WTC11 (cell line): ENCODE data around the gene P3R3URF. TPM values are rescaled to one million over a fixed set of nuclear protein-coding genes. Genes with fewer than 3 reads are reported as not detected.

Experiments used
- ATAC-seq: fragments of 200-7000 bp; cut with Tn5 transposase; 2 replicates; pipeline ENCODE4 v1.10.0; 2021; ENCODE audit warnings: mild to moderate bottlenecking, moderate library complexity
- CTCF ChIA-PET: fragments of 300-600 bp; sonication (Branson Sonifier 250); formaldehyde crosslinking; loops from one replicate; lab custom pipeline; 2021; ENCODE audit warnings: antibody characterized with exemption; lab: Charles Lee
- POLR2A ChIA-PET: fragments of 350-600 bp; sonication (Branson Sonifier 250); formaldehyde crosslinking; loops from one replicate; lab custom pipeline; 2021; ENCODE audit warnings: antibody characterized with exemption; lab: Charles Lee
- DNase-seq: peaks from one replicate; pipeline ENCODE4 v3.0.0; 2021; ENCODE audit warnings: low spot score
- H3K27ac Mint-ChIP-seq: 2 replicates; pipeline ENCODE4 v1.8.0; 2021; ENCODE audit warnings: mixed read lengths
- H3K27me3 Mint-ChIP-seq: 2 replicates; pipeline ENCODE4 v1.8.0; 2021; ENCODE audit warnings: low read depth, mild to moderate bottlenecking, moderate library complexity, mixed read lengths
- H3K36me3 Mint-ChIP-seq: 2 replicates; pipeline ENCODE4 v1.8.0; 2021; ENCODE audit warnings: mixed read lengths
- H3K4me1 Mint-ChIP-seq: 2 replicates; pipeline ENCODE4 v1.8.0; 2022; ENCODE audit warnings: mixed read lengths
- H3K4me3 Mint-ChIP-seq: 2 replicates; pipeline ENCODE4 v1.8.0; 2021; ENCODE audit warnings: mild to moderate bottlenecking, moderate library complexity, mixed read lengths
- H3K9me3 Mint-ChIP-seq: 2 replicates; pipeline ENCODE4 v1.8.0; 2021; ENCODE audit warnings: mixed read lengths
- ATF1 ChIP-seq: sonication (generic); formaldehyde crosslinking; IDR thresholded peaks from 2 replicates; pipeline ENCODE4 v1.8.1; 2023; ENCODE audit warnings: mild to moderate bottlenecking, moderate library complexity, missing genetic modification reagents
- ELF4 ChIP-seq: sonication (generic); formaldehyde crosslinking; IDR thresholded peaks from 2 replicates; pipeline ENCODE4 v1.8.1; 2022; ENCODE audit warnings: low read depth, mild to moderate bottlenecking, moderate library complexity, missing genetic modification reagents
- EMX1 ChIP-seq: fragments of 250-450 bp; sonication (Bioruptor Pico); IDR thresholded peaks from 2 replicates; pipeline ENCODE4 v1.8.0; 2021; ENCODE audit warnings: mild to moderate bottlenecking
- ESRRA ChIP-seq: sonication (generic); formaldehyde crosslinking; IDR thresholded peaks from 2 replicates; pipeline ENCODE4 v1.8.1; 2022; ENCODE audit warnings: mild to moderate bottlenecking, missing genetic modification reagents, borderline replicate concordance
- FOXK1 ChIP-seq: sonication (generic); formaldehyde crosslinking; IDR thresholded peaks from 2 replicates; pipeline ENCODE4 v1.8.0; 2022; ENCODE audit warnings: mild to moderate bottlenecking, moderate library complexity, missing genetic modification reagents
- KAT7 ChIP-seq: sonication (generic); formaldehyde crosslinking; IDR thresholded peaks from 2 replicates; pipeline ENCODE4 v1.8.1; 2023; ENCODE audit warnings: missing genetic modification reagents, mild to moderate bottlenecking, borderline replicate concordance
- MAX ChIP-seq: sonication (generic); formaldehyde crosslinking; IDR thresholded peaks from 2 replicates; pipeline ENCODE4 v1.8.0; 2022; ENCODE audit warnings: mild to moderate bottlenecking, missing genetic modification reagents
- MLX ChIP-seq: sonication (generic); formaldehyde crosslinking; IDR thresholded peaks from 2 replicates; pipeline ENCODE4 v1.8.1; 2023; ENCODE audit warnings: mild to moderate bottlenecking, missing genetic modification reagents, moderate library complexity
- RORB ChIP-seq: fragments of 250-450 bp; sonication (Bioruptor Pico); IDR thresholded peaks from 2 replicates; pipeline ENCODE4 v1.9.0; 2021; ENCODE audit warnings: mild to moderate bottlenecking
- SMAD3 ChIP-seq: sonication (generic); formaldehyde crosslinking; IDR thresholded peaks from 2 replicates; pipeline ENCODE4 v1.8.0; 2022; ENCODE audit warnings: missing genetic modification reagents, mild to moderate bottlenecking, borderline replicate concordance
- SMAD4 ChIP-seq: sonication (generic); formaldehyde crosslinking; IDR thresholded peaks from 2 replicates; pipeline ENCODE4 v1.8.0; 2022; ENCODE audit warnings: mild to moderate bottlenecking, missing genetic modification reagents
- SOX15 ChIP-seq: fragments of 250-450 bp; sonication (Bioruptor Pico); IDR thresholded peaks from 2 replicates; pipeline ENCODE4 v1.9.0; 2021; ENCODE audit warnings: mild to moderate bottlenecking
- STAT6 ChIP-seq: sonication (generic); formaldehyde crosslinking; conservative IDR thresholded peaks from 2 replicates; pipeline ENCODE4 v1.8.1; 2023; ENCODE audit warnings: mild to moderate bottlenecking, low read depth, missing genetic modification reagents, moderate library complexity
- TP53 ChIP-seq: sonication (generic); formaldehyde crosslinking; IDR thresholded peaks from 2 replicates; pipeline ENCODE4 v1.8.1; 2023; ENCODE audit warnings: mild to moderate bottlenecking, missing genetic modification reagents
- ZNF416 ChIP-seq: fragments of 250-450 bp; sonication (Bioruptor Pico); IDR thresholded peaks from 2 replicates; pipeline ENCODE4 v1.9.0; 2021; ENCODE audit warnings: mild to moderate bottlenecking, inconsistent platforms
- ZNF423 ChIP-seq: fragments of 250-450 bp; sonication (Bioruptor Pico); IDR thresholded peaks from 2 replicates; pipeline ENCODE4 v2.1.2; 2022; ENCODE audit warnings: mild to moderate bottlenecking, moderate library complexity
- total RNA-seq: library from RNA; stranded (reverse); gene quantifications from 3 replicates; pipeline ENCODE4 v1.2.3, GENCODE V29; 2021
- TF ChIP-seq, protein P1 (sequence below): sonication (generic); formaldehyde crosslinking; IDR thresholded peaks from 2 replicates; pipeline ENCODE4 v1.8.1; 2022; ENCODE audit warnings: missing genetic modification reagents, borderline replicate concordance
- TF ChIP-seq, protein P2 (sequence below): sonication (generic); formaldehyde crosslinking; IDR thresholded peaks from 2 replicates; pipeline ENCODE4 v1.8.0; 2022; ENCODE audit warnings: missing genetic modification reagents

P3R3URF gene
- total RNA-seq, 1 experiment from 2014 or later = not detected

DNA sequence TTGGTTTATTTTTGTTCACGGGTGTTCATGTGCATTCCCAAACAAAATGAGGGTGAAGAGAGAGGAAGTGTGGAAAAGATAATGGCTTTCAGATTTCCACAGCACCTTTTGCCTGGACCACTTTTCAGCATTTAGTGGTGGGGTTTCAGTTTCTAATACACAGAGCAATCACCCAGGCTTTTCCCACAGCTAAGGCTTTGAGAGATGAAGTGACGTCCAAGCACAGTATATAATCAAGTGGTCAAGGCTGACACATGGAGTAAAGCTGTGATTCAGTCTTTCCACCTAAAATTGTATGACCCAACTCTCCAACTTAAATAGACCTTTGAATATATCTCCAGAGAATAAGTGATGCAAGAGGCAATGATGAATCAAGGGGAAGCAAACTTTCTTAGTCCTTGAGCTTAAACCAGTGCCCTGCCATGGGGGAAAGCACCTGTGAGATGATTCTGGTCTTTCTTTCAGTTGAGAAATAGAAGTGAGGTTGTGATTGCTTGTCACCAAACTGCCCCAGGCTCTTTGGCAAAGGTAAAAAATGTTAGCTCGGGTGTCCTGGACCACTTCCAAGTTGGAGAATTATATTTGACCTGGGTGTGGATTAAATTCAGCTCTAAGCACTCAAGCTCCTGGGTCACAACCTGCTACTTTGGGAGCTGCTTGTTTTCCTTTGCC lies 41.5 kb downstream of the P3R3URF start:
- H3K27ac Mint-ChIP-seq = no peak overlapping the region
- no peak overlapping the region for H3K4me3 Mint-ChIP-seq
- H3K27me3 Mint-ChIP-seq = peaks cover 36% of the 10 kb centered on the region
- TF ChIP-seq ZNF423 (CRISPR knock-in tag) = no peak
- TF ChIP-seq STAT6 = no peak
- no peak for TF ChIP-seq ELF4 (CRISPR knock-in tag)
- TF ChIP-seq, protein P1, sequence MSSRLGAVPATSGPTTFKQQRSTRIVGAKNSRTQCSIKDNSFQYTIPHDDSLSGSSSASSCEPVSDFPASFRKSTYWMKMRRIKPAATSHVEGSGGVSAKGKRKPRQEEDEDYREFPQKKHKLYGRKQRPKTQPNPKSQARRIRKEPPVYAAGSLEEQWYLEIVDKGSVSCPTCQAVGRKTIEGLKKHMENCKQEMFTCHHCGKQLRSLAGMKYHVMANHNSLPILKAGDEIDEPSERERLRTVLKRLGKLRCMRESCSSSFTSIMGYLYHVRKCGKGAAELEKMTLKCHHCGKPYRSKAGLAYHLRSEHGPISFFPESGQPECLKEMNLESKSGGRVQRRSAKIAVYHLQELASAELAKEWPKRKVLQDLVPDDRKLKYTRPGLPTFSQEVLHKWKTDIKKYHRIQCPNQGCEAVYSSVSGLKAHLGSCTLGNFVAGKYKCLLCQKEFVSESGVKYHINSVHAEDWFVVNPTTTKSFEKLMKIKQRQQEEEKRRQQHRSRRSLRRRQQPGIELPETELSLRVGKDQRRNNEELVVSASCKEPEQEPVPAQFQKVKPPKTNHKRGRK (CRISPR knock-in tag) = no peak
- no peak for TF ChIP-seq TP53 (CRISPR knock-in tag)
- TF ChIP-seq RORB = no peak
- no peak for TF ChIP-seq ATF1 (CRISPR knock-in tag)
- no peak for TF ChIP-seq SMAD3 (CRISPR knock-in tag)
- TF ChIP-seq SMAD4 (CRISPR knock-in tag) = no peak
- TF ChIP-seq, protein P2, sequence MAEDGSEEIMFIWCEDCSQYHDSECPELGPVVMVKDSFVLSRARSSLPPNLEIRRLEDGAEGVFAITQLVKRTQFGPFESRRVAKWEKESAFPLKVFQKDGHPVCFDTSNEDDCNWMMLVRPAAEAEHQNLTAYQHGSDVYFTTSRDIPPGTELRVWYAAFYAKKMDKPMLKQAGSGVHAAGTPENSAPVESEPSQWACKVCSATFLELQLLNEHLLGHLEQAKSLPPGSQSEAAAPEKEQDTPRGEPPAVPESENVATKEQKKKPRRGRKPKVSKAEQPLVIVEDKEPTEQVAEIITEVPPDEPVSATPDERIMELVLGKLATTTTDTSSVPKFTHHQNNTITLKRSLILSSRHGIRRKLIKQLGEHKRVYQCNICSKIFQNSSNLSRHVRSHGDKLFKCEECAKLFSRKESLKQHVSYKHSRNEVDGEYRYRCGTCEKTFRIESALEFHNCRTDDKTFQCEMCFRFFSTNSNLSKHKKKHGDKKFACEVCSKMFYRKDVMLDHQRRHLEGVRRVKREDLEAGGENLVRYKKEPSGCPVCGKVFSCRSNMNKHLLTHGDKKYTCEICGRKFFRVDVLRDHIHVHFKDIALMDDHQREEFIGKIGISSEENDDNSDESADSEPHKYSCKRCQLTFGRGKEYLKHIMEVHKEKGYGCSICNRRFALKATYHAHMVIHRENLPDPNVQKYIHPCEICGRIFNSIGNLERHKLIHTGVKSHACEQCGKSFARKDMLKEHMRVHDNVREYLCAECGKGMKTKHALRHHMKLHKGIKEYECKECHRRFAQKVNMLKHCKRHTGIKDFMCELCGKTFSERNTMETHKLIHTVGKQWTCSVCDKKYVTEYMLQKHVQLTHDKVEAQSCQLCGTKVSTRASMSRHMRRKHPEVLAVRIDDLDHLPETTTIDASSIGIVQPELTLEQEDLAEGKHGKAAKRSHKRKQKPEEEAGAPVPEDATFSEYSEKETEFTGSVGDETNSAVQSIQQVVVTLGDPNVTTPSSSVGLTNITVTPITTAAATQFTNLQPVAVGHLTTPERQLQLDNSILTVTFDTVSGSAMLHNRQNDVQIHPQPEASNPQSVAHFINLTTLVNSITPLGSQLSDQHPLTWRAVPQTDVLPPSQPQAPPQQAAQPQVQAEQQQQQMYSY (CRISPR knock-in tag) = no peak
- no peak for TF ChIP-seq ZNF416 (CRISPR knock-in tag)
- no peak for TF ChIP-seq KAT7 (CRISPR knock-in tag)
- no peak for TF ChIP-seq EMX1 (CRISPR knock-in tag)
- TF ChIP-seq SOX15 = no peak
- no peak for TF ChIP-seq ESRRA (CRISPR knock-in tag)
- no peak for TF ChIP-seq MLX
- no peak for TF ChIP-seq FOXK1
- TF ChIP-seq MAX (CRISPR knock-in tag) = no peak
- TF ChIP-seq, all 79 proteins: peak for 0
- no peak for ATAC-seq
- peaks cover 23% of the 10 kb centered on the region for H3K4me1 Mint-ChIP-seq
- no peaks in the 10 kb centered on the region for H3K36me3 Mint-ChIP-seq
- CTCF ChIA-PET = interaction anchor here (2.0 kb wide), 1 partner anchor 89 kb away, joined by 8 read pairs; no protein-coding TSS in a partner anchor
- H3K9me3 Mint-ChIP-seq = no peaks in the 10 kb centered on the region
- no peak for DNase-seq
- POLR2A ChIA-PET = interaction anchor here (0.7 kb wide), 1 partner anchor 129 kb away, joined by 3 read pairs; no protein-coding TSS in a partner anchor
